ENCODE data around the gene ZKSCAN2.

Gene ZKSCAN2

DNA sequence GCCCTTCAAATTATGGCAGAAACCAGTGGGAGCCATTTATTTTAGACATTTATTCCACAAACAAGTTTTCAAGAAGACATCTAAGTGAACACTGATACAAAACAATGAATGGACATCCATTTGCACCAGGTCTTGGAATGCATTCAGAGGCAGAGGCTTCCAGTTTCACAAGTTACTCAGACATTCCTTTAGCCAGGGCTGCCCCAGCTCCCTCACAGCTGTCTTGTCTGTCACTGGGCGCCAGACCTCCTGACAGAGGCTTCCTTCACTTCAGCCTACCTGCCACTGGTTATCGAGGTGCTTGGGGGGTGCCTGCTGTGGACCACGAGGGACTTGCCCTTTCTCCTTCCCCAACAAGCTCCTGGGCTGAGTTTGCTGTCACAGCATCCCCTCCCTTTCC, 21.7 kb downstream of the ZKSCAN2 start:
- TF ChIP-seq CTCF (conservative IDR thresholded peaks at IDR 0.05; ENCODE audit: low read length) = no peak
- TF ChIP-seq EZH2phosphoT487 (IDR thresholded peaks at IDR 0.05; ENCODE audit: borderline replicate concordance) = no peak
- H3K4me1 ChIP-seq (ENCODE audit: insufficient read depth, low read length, poor library complexity, severe bottlenecking) = no peaks in the 10 kb centered on the region
- no peaks in the 10 kb centered on the region for H3F3A ChIP-seq (ENCODE audit: low read depth)
- no peak overlapping the region for H3K4me3 ChIP-seq (ENCODE audit: low read length, poor library complexity, severe bottlenecking)
- no peak overlapping the region for H2AFZ ChIP-seq (ENCODE audit: low read length)
- no peak overlapping the region for H3K9ac ChIP-seq (ENCODE audit: low read depth, low read length, poor library complexity, severe bottlenecking)
- H3K9me3 ChIP-seq (ENCODE audit: insufficient read depth, low read depth, low read length) = no peaks in the 10 kb centered on the region
- H3K4me2 ChIP-seq (ENCODE audit: low read depth, low read length, poor library complexity, severe bottlenecking) = no peak overlapping the region
- no peaks in the 10 kb centered on the region for H4K20me1 ChIP-seq (ENCODE audit: insufficient read depth, low read length, poor library complexity, severe bottlenecking)
- H3K79me2 ChIP-seq (ENCODE audit: insufficient read depth, low read length) = no peaks in the 10 kb centered on the region
- peaks cover 17% of the 10 kb centered on the region; the same call in 1 of the 2 replicates for H3K36me3 ChIP-seq (ENCODE audit: insufficient read depth, low read length)
- H3K9me2 ChIP-seq (replicated peaks; ENCODE audit: low read depth, low read length) = no peaks in the 10 kb centered on the region
- no peaks in the 10 kb centered on the region for H3K27me3 ChIP-seq (ENCODE audit: insufficient read depth, low read length, poor library complexity, severe bottlenecking)

DNA sequence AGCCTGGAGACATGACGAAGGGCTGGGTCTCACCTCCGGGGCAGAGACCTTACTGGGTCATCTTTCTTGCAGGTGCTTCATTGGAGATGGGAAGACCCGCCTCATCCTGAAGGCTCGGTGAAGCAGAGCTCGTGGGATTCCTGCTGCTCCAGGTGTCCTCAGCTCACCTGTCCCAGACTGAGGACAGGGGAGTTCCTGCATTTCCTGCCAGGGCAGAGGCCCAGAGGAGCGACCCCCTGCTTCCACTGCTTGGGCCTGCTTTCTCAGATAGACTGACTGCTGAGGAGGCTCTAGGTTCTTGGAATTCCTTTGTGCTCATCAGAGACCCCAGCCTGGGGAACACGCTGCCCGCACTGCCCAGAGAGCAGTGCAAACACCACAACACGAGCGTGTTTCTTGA, 29.3 kb downstream of the ZKSCAN2 start:
- TF ChIP-seq EZH2phosphoT487 (IDR thresholded peaks at IDR 0.05; ENCODE audit: borderline replicate concordance) (no peak), CTCF (conservative IDR thresholded peaks at IDR 0.05; ENCODE audit: low read length) (no peak)

GRCh38 chr16:25224731-25225319, 32.8 kb downstream of the ZKSCAN2 start:
- no peaks in the 10 kb centered on the region for H3F3A ChIP-seq (ENCODE audit: low read depth)
- H3K4me3 ChIP-seq (ENCODE audit: low read length, poor library complexity, severe bottlenecking) = no peak overlapping the region
- no peaks in the 10 kb centered on the region for H3K27me3 ChIP-seq (ENCODE audit: insufficient read depth, low read length, poor library complexity, severe bottlenecking)
- no peaks in the 10 kb centered on the region for H4K20me1 ChIP-seq (ENCODE audit: insufficient read depth, low read length, poor library complexity, severe bottlenecking)
- no peaks in the 10 kb centered on the region for H3K79me2 ChIP-seq (ENCODE audit: insufficient read depth, low read length)
- H3K9ac ChIP-seq (ENCODE audit: low read depth, low read length, poor library complexity, severe bottlenecking) = no peak overlapping the region
- H2AFZ ChIP-seq (ENCODE audit: low read length) = no peak overlapping the region
- H3K9me2 ChIP-seq (replicated peaks; ENCODE audit: low read depth, low read length) = no peaks in the 10 kb centered on the region
- H3K4me1 ChIP-seq (ENCODE audit: insufficient read depth, low read length, poor library complexity, severe bottlenecking) = peaks cover 7% of the 10 kb centered on the region
- TF ChIP-seq EZH2phosphoT487 (IDR thresholded peaks at IDR 0.05; ENCODE audit: borderline replicate concordance) (no peak), CTCF (conservative IDR thresholded peaks at IDR 0.05; ENCODE audit: low read length) (no peak)
- no peaks in the 10 kb centered on the region for H3K9me3 ChIP-seq (ENCODE audit: insufficient read depth, low read depth, low read length)
- H3K36me3 ChIP-seq (ENCODE audit: insufficient read depth, low read length) = no peaks in the 10 kb centered on the region
- H3K4me2 ChIP-seq (ENCODE audit: low read depth, low read length, poor library complexity, severe bottlenecking) = no peak overlapping the region

More for the DNA sequence above, 29.3 kb downstream of the ZKSCAN2 start:
- no peaks in the 10 kb centered on the region for H3K27me3 ChIP-seq (ENCODE audit: insufficient read depth, low read length, poor library complexity, severe bottlenecking)
- no peak overlapping the region for H3K9ac ChIP-seq (ENCODE audit: low read depth, low read length, poor library complexity, severe bottlenecking)
- H3K9me2 ChIP-seq (replicated peaks; ENCODE audit: low read depth, low read length) = no peaks in the 10 kb centered on the region
- no peaks in the 10 kb centered on the region for H3K79me2 ChIP-seq (ENCODE audit: insufficient read depth, low read length)
- H3K4me1 ChIP-seq (ENCODE audit: insufficient read depth, low read length, poor library complexity, severe bottlenecking) = peaks cover 7% of the 10 kb centered on the region
- H4K20me1 ChIP-seq (ENCODE audit: insufficient read depth, low read length, poor library complexity, severe bottlenecking) = no peaks in the 10 kb centered on the region
- no peaks in the 10 kb centered on the region for H3K36me3 ChIP-seq (ENCODE audit: insufficient read depth, low read length)
- no peaks in the 10 kb centered on the region for H3K9me3 ChIP-seq (ENCODE audit: insufficient read depth, low read depth, low read length)
- H3K4me2 ChIP-seq (ENCODE audit: low read depth, low read length, poor library complexity, severe bottlenecking) = peak overlapping the region; percentile 1
- H3F3A ChIP-seq (ENCODE audit: low read depth) = no peaks in the 10 kb centered on the region
- H3K4me3 ChIP-seq (ENCODE audit: low read length, poor library complexity, severe bottlenecking) = no peak overlapping the region
- H2AFZ ChIP-seq (ENCODE audit: low read length) = no peak overlapping the region; the same call in 1 of the 2 replicates

All from Loucy (cell line).